ENCODE measurements around the gene MORN1.
"Not testable (repeated sequence)": the region's sequence is repeated elsewhere in the genome, so short reads cannot be mapped to it uniquely, and the experiment has no call there.

Gene MORN1

DNA sequence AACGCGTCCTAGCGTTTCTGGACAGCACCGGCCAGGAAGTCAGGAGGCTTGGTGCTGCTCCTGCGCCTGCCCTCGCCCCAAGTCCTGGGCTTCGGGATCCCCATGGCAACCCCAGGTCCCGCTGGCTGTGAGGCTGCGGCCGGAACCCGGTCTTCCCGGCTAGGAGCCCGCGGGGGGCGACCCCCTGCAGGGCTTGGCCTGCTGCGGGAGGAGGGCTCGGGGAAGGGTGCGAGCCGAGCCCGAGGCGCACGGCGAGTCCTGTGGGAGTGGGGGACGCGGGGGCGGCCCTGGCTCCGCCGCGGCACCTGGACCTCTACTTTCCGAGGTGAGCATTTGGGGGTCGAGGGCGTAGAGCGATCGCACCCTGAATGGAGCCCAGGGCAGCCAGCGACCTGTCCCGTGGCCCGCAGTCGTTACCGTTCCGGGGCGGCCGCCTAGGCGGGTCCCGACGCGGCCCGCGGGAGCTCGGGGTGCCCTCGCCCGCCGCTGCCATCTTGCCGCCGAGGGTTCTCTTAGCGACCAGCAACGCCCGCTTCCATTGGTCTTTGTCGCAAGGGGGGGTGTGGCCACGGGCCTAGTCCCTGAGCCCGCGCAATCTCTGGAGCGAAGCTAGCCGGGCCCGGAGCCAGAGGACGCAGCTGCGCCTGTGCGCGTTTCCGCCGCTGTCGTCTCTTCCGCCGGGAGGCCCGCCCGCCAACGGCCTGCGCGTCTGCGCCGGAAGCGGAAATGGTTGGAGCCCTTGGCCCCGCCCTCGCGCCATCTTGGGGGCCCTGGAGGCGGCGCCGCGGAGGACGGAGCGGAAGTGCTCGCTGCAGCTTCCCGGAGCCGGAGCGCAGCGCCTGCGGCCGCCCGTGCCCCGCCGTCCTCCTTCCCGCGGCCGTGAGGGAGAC is at the start of gene MORN1, which contains the start of gene RER1:
TSS of gene MORN1 (minus strand) at position 514 of the 890 bp plus-strand sequence. CDS start at position 493, 21 bp downstream.
TSS of gene RER1 (plus strand) at position 801 of the 890 bp plus-strand sequence. CDS start 3,950 bp downstream, outside the sequence.
- no peak for TF ChIP-seq ZNF274 (IDR thresholded peaks at IDR 0.05; ENCODE audit: low read depth, low read length)
- peak within 1 kb of the TSS; percentile 95 for H3K4me3 ChIP-seq (ENCODE audit: low read length)

DNA sequence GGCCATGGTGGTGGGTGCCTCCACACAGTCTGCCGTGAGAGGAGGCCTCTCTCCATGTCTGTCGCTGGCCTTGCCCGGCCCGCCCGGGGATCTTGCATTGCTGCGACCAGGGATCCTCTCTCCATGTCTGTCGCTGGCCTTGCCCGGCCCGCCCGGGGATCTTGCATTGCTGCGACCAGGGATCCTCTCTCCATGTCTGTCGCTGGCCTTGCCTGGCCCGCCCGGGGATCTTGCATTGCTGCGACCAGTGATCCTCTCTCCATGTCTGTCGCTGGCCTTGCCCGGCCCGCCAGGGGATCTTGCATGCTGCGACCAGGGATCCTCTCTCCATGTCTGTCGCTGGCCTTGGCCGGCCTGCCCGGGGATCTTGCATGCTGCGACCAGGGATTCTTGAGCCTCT is 49.0 kb upstream of the MORN1 start:
- not testable (repeated sequence) for H3K4me3 ChIP-seq (ENCODE audit: low read length)

DNA sequence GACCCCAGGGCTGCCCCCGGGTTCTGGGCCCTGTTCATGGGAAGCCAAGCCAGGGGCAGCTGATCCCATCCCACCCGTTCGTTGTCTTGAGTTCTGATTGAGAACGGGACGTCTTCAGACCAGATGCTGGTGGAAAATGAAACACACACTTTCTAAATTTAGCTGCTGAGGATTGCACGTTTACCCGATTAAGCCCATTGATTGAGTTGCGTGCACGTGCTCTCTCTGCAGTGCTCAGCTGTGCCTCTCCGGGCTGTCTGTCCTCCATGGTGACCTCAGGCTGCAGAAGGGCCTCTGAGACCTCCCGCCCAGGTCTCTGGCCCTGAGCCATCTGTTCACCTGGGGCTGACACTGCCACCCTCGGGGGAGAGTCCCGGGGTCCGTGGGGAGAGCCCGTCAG is 48.0 kb upstream of the MORN1 start:
- no peak for TF ChIP-seq ZNF274 (IDR thresholded peaks at IDR 0.05; ENCODE audit: low read depth, low read length)

DNA sequence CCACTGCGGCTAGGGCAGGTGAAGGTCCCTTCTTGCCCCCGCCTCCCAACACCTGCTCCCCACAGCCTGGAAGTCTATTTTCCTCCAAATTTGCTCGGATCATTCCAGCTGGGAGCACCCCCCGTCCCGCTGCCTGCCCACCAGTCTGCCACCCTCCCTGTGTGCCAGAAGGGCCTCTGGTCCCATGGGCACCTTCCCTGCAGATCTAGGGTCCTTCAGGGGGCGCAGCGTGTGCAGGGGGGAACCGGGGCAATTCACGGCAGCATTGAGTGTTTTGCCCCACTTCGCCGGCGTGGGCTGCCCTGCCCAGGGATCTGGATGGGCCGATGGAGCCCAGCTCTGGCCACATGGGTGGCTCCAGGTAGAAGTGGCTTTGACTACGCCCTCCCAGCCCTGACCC is 47.3 kb upstream of the MORN1 start:
- H3K4me3 ChIP-seq (ENCODE audit: low read length): no peak overlapping the region
- TF ChIP-seq ZNF274 (IDR thresholded peaks at IDR 0.05; ENCODE audit: low read depth, low read length): no peak

More for the DNA sequence above, 48.0 kb upstream of the MORN1 start:
- H3K4me3 ChIP-seq (ENCODE audit: low read length): no peak overlapping the region

DNA sequence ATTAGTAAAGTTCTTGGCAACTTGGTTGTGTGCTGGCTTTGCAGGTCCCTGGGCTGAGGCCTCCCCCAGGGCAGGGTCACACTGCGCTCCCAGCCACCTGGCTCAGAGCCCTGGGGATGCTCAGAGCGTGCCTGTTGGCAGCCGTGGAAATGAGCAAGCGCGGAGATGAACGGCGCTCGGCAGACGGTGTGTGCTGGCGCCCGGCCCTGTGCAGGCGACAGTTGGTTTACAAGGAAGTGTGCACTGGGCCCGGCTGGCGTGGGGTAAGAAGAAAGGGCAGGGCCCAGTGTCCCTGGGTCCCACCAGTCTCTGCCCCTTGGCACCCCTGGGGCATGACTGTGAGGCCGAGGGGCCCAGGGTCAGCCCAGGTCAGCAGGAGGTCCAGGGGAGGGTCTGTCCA is 46.7 kb upstream of the MORN1 start:
- H3K4me3 ChIP-seq (ENCODE audit: low read length): no peak overlapping the region
- no peak for TF ChIP-seq ZNF274 (IDR thresholded peaks at IDR 0.05; ENCODE audit: low read depth, low read length)

DNA sequence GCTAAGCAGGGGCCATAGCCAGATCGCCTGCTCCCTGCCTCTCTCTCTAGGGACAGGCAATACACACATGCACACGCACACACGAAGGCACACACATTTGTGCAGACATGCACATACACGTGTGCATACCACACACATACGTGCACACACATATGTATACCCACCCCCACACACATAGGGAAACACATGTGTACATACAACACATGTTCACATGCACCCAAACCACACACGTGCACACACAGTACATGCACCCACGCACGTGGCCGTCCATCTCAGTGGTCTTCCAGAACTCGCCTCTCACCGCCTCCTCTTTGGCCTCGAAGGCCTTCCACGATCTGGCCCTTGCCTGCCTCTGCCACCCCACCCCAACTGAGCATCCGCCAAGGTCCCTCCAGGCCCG is 46.3 kb upstream of the MORN1 start:
- no peak overlapping the region for H3K4me3 ChIP-seq (ENCODE audit: low read length)
- TF ChIP-seq ZNF274 (IDR thresholded peaks at IDR 0.05; ENCODE audit: low read depth, low read length): no peak

DNA sequence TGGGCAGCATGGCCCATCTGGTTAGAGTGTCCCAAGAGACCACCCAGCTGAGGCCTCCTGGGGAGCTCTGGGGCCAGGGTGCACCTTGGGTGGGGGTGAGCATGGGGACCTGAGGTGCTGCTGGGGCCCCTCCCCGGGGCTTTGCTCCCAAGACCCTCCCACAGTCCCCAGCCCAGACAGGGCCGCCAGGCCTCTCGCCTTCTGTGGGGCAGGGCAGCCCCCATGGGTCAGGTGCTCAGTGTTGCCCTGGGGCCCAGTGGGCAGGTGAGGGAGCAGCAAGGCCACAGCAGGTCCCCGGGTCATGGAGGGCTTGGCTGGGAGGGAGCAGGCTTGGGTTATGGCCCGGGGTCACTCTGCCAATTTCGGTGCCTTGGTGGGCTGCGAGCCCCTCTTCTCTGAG is 45.5 kb upstream of the MORN1 start:
- no peak overlapping the region for H3K4me3 ChIP-seq (ENCODE audit: low read length)
- TF ChIP-seq ZNF274 (IDR thresholded peaks at IDR 0.05; ENCODE audit: low read depth, low read length): no peak

DNA sequence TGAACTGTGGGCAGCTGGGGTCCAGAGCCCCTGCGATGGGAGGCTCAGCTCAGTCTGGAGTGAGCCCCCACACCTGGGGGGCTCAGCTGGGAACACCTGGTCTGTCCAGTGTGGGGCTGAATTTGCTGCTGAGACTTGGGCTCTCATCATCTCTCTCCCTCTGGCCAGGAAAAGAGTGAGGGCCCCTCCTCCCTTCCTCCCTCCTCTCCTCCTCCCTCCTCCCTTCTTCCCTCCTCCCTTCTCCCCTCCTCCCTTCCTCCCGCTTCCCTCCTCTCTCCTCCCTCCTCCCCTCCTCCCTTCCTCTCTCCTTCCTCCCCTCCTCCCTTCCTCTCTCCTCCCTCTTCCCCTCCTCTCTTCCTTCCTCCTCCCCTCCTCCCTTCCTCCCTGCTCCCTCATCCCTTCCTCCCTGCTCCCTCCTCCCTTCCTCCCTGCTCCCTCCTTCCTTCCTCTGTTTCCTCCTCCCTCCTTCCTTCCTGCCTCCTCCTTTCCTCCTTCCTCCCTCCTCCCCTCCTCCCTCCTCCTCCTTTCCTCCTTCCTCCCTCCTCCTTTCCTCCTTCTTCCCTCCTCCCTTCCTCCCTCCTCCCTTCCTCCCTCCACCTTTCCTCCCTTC is 44.5 kb upstream of the MORN1 start:
- no peak for TF ChIP-seq ZNF274 (IDR thresholded peaks at IDR 0.05; ENCODE audit: low read depth, low read length)
- H3K4me3 ChIP-seq (ENCODE audit: low read length): no peak overlapping the region

DNA sequence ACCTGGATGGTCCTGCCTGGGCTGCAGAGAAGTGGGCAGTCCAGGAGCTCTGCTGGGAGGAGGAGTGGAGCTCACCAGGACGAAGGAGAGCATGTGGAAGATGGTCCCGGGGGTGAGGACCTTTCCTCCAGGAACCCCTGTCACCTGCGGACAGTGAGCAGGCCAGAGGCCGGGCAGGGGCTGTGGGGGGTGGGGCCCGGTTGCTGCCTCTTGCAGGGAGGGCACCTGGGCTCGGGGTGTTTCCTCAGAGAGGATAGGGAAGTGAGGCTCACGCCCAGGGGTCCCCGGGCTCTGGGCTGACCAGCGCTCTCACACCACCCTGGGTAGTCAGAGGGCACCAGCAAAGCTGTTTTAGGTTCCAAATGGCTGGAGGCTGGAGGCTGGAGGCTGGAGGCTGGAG is 43.7 kb upstream of the MORN1 start:
- no peak for TF ChIP-seq ZNF274 (IDR thresholded peaks at IDR 0.05; ENCODE audit: low read depth, low read length)

DNA sequence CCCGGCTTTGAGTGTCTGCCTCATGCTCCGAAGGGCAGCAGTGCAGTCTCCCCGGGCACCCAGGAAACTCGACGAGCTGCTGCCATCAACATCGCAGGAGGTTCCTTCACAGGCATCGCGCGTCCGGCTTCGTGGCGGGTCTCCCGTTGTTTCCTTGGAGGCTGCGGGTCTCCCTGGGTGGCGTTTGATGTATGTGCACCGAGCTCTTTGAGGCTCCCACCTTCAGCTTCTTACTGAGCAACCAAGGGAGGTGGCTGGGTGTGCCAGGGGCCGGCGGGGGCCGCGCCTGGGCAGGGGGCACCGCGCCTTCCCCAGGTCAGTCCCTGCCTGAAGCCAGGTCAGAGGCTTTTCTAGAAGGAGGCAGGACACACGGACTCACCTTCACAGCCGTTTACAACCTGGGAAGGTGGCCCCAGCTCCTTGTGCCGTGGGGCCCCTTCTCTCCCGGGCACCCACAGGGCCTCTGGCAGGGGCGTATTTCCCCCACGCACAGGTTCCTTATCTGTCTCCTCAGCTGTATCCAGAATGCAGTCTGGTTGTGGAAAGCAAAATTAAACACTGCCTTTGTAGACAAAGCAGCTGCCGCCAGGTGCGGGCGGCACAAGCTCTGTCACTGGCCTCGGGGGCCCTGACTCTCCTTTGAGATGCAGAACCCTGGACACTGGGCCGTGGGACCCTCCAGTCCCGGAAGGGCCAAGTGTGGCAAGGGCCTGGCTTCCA is 42.7 kb upstream of the MORN1 start:
- TF ChIP-seq ZNF274 (IDR thresholded peaks at IDR 0.05; ENCODE audit: low read depth, low read length): no peak
- H3K4me3 ChIP-seq (ENCODE audit: low read length): no peak overlapping the region

More for the DNA sequence above, 43.7 kb upstream of the MORN1 start:
- H3K4me3 ChIP-seq (ENCODE audit: low read length): no peak overlapping the region

DNA sequence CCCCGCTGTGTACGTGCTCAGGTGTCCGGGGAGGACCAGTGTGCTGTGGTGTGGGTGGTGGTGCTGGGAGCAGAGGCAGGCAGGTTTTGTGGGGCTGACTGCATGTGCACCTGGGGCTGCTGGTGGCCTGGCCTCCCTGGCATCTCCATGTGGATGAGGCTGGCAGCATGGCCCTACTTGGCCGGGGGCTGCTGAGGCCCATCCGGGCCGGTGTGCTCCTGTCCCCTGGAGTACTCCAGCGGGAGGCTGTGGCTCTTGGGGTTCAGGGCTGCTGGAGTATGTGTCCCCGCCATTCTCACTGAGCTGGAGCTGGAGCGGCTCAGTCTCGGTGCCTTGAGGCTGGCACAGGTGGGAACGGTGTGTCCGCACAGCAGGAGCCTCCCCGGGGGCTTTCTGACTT is 41.8 kb upstream of the MORN1 start:
- no peak for TF ChIP-seq ZNF274 (IDR thresholded peaks at IDR 0.05; ENCODE audit: low read depth, low read length)
- H3K4me3 ChIP-seq (ENCODE audit: low read length): no peak overlapping the region

DNA sequence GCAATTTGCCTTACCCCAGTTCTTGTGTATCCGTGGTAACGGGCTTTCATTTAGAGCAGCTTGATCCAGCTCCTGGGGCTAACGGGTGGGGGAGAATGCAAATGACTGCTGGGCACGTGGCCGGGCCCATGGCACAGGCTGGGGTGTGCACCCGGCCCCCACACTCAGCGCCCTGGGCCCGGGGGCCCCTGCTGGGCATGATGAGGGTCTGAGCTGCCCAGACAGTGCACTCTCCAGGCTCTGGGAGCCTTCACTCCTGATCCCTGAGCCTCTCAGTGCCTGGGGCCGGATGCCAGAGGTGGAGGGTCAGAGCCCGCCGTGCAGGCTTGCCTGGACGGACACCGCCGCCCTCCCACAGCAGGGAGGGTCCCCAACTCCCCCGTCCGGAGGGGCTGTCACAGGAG is 41.1 kb upstream of the MORN1 start:
- no peak for TF ChIP-seq ZNF274 (IDR thresholded peaks at IDR 0.05; ENCODE audit: low read depth, low read length)
- H3K4me3 ChIP-seq (ENCODE audit: low read length): no peak overlapping the region

DNA sequence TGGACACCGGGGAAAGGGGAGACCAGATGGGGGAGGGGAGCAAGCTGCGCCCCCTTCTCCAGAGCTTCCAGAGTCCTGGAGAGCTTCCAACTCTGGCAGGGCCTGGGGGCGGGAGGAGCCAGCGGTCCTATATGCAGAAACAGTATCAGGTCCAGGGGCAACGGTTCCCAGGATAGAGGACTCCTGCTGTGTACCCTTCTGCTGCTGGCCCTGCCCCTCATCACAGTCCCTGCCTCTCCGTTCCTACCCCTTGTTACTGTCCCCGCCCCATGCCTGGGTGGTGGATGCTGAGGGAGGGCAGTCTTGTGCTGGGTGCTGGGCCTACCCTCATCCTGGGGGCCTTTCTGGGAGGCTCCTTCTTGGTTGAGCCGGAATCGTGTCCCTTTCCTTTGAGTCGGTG is 40.2 kb upstream of the MORN1 start:
- no peak overlapping the region for H3K4me3 ChIP-seq (ENCODE audit: low read length)
- no peak for TF ChIP-seq ZNF274 (IDR thresholded peaks at IDR 0.05; ENCODE audit: low read depth, low read length)

DNA sequence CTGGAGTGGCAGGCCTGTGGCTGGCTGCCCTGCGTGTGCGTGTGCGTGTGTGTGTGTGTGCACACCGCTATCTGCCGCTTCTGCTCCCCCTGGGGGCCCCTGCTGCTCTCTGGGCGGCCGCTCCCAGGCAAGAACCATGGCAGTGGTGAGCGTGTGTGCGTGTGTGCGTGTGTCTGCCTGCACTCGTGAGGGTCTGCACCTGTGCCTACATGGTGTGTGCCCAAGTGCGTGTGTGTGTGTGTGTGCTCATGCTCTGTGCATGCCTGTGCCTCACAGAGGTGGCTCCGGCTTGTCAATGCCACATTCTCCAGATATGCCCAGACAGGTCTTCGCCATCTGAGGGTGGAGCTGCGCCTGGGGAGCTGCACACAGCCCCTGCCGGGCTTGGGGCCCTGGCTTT is 39.7 kb upstream of the MORN1 start:
- H3K4me3 ChIP-seq (ENCODE audit: low read length): no peak overlapping the region
- TF ChIP-seq ZNF274 (IDR thresholded peaks at IDR 0.05; ENCODE audit: low read depth, low read length): no peak

DNA sequence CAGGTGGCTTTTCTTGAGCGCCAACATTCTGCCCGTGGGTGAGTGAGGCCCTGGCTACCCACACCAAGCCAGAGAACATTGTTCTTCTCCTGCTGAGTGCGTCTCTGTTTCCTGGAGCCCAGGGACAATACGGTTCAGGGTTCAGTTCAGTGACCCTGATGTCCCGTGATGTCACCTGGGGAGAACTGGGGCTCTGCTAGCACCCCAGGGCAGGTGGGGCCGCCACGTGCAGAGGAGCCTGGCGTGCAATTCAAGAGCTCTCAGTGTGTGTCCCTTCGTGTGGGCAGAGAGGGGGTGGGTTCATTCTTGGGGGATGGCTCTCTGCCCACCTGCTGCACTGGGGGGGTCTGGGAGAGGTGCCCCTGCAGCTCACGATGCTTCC is 39.2 kb upstream of the MORN1 start:
- H3K4me3 ChIP-seq (ENCODE audit: low read length): no peak overlapping the region

More for the DNA sequence above, 39.2 kb upstream of the MORN1 start:
- no peak for TF ChIP-seq ZNF274 (IDR thresholded peaks at IDR 0.05; ENCODE audit: low read depth, low read length)
